DMS79 (cell line): ENCODE data around the gene UTP11.

Source experiments
- DNase-seq: peaks from one replicate; lab custom pipeline; 2025; lab: John Stamatoyannopoulos, UW

The UTP11 gene

GRCh38 chr1:38071312-38072256 is 59.0 kb downstream of the UTP11 start:
- no peak for DNase-seq

- no peak for DNase-seq
Observed at GRCh38 chr1:38072858-38073257, 60.3 kb downstream of the UTP11 start.

GRCh38 chr1:38073534-38074301 is 61.2 kb downstream of the UTP11 start:
- DNase-seq, result no peak

- DNase-seq, result no peak
Observed at GRCh38 chr1:38074302-38074677, 61.8 kb downstream of the UTP11 start.
